ENCODE measurements around the gene SLC5A2.

DNA sequence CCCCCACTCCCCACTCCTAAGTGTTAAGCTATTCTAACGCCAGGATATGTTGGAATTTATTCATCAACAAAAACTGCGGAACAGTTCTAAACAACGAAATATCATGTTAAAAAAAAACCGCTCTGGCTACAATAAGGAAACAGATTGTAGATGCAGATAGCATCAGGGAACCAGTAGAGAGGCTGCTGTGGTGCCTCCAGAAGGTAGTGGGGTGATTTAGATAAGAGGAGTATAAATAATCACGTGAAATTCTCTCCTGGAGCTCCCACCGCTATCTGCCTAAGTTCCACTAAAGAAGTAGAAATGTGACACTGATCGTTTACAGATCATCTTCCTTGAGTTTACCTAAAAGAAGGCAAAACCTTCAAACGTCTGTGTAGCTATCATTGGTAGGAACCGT lies 52.8 kb downstream of the SLC5A2 start:
- no peak for TF ChIP-seq GATA2 (IDR thresholded peaks at IDR 0.05; ENCODE audit: low read depth, low read length)
- TF ChIP-seq GATA3 (IDR thresholded peaks at IDR 0.05; ENCODE audit: low read depth, low read length): no peak

Data from SH-SY5Y (cell line).